Stimulated activated naive CD4-positive, alpha-beta T cell (primary cell): ENCODE data around the gene SMIM10.
"Not testable (repeated sequence)": the region's sequence is repeated elsewhere in the genome, so short reads cannot be mapped to it uniquely, and the experiment has no call there.

Experiments
- DNase-seq, 6 experiments: peaks; one replicate each; lab custom pipeline; 2025; lab: John Stamatoyannopoulos, UW

Gene SMIM10

GRCh38 chrX:134990801-134991481, at the start of gene SMIM10:
Gene SMIM10 (plus strand): TSS chrX:134990991. CDS start chrX:134991096, 105 bp downstream.
- DNase-seq = no peak

DNA sequence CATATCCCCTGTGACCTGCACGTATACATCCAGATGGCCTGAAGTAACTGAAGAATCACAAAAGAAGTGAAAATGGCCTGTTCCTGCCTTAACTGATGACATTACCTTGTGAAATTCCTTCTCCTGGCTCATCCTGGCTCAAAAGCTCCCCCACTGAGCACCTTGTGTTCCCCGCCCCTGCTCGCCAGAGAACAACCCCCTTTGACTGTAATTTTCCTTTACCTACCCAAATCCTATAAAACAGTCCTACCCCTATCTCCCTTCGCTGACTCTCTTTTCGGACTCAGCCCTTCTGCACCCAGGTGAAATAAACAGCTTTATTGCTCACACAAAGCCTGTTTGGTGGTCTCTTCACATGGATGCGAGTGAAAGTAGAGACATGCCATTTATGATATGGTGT, 44.4 kb upstream of the SMIM10 start:
- DNase-seq = not testable (repeated sequence)

DNA sequence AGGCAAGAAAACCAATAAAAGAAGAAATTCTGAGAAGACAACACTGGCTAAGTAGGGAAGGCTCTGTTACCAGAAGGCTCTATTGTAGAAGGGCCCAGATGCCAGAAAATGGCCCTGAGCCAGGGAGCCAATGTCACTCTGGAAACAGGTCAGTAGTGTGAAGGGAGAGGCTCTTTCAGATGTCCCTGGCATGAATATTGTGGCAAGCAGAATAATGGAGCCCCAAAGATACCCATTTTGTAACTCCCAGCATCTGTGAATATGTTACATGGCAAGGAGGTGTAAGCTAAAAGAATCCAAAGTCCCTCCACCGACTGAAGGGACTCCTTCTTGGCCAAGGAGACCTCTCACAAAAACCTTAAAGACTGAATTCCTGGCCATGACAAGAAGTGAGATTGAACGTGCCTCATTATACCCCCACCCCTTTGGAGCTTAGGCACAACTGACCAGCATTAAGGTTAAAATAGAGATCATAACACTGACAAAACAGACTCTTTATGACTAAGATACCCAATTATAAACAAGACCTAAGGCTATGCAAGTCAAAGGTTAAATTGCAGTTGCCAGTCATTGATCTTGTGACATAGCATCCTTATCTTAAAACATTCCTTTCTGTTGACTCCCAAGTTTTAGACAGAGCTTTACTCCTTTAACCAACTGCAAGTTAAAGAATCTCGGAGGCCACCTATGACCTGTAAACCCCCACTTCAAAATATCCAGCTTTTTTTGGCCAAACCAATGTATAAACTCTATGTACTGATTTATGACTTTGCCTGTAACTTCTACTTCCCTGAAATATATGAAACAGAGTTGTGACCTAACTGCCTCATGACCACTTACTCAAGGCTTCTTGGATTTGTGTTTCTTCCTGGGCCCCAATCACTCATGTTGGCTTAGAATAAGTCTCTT, 42.2 kb upstream of the SMIM10 start:
- no peak for DNase-seq

GRCh38 chrX:134949271-134949670, 41.5 kb upstream of the SMIM10 start:
- no peak for DNase-seq

- no peak for DNase-seq
These were observed 33.0 kb upstream of the SMIM10 start for GRCh38 chrX:134957836-134958235.

- DNase-seq = not testable (repeated sequence)
These were observed 30.4 kb upstream of the SMIM10 start for GRCh38 chrX:134960366-134960765.

- no peak for DNase-seq
These were observed 27.8 kb upstream of the SMIM10 start for GRCh38 chrX:134963041-134963440.

GRCh38 chrX:134969726-134970125, 21.1 kb upstream of the SMIM10 start:
- DNase-seq = no peak

DNA sequence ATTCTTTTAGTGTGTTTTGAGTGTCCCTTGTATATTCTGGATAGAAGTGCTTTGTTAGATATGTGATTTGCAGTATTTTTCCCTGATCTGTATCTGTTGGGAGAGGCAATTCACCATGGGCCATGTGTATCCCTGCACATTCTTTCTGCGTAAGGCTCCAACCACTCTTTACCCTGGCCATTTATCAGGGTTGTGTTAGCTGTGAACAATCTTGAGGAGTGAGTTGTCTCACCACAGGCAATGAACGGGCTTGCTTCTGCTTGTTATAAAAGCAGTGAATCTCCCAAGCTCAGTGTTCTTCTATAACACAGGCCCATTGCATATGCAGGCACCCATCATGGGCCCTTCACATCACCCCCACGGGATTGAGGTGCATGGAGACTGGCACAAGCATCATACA, 18.9 kb upstream of the SMIM10 start:
- no peak for DNase-seq

- DNase-seq = no peak
These were observed 15.3 kb upstream of the SMIM10 start for GRCh38 chrX:134975516-134975915.

DNA sequence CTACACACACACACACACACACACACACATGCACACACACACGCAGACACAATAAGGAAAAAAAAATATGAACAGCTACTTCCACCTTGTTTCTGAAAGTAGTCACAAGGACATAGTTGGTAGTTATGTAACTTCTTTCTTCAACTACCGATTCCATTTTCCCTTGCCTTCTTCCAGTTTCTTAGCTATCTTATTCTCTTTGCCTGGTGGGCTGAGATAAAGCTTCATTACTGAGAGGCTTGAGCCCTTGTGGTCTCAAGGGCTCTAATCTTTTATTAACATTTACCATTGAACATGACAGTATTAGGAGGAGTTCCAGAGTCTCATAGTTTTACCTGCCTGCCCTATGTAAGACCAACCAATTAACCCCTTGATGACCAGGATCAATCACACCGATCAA, 8.9 kb upstream of the SMIM10 start:
- DNase-seq = no peak

DNA sequence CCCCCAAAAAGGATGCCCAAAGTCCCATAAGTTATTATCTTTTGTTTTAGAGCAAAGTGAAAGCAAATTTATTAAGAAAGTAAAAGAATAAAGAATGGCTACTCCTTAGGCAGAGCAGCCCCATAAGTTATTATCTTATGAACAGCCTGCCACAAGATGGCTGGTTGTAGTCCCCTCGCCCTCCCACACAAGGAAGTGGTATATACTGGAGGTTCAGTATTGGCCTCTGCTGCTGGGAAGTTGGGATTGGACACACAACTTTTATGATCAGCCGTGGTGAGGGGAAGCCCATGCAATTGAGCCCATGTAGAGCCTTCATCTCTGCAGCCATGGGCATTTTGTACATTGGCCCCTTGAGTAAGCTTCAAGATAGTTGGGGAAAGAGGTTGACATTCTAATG, 8.0 kb upstream of the SMIM10 start:
- DNase-seq = no peak

DNA sequence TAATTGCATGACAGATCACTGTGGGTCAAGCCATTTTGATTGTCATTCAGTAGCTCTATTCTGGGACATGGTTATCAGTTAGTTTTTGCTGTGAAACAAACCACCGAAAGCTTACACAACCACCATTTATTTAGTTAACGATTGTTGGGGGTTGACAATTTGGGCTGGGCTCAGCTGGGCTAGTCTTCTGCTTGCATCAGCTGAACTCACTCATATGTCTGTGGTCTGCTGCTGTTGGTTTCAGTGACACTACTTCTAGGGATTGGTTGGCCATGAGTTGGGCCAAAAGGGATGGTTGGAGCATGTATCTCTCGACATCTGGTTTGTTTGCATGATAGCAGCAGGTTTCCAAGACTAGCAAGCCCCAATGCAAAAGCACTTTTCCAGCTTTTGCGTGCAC, 5.3 kb upstream of the SMIM10 start:
- no peak for DNase-seq

- DNase-seq = no peak
These were observed 353 bp upstream of the SMIM10 start for GRCh38 chrX:134990475-134990800.

- no peak for DNase-seq
These were observed 6.9 kb downstream of the SMIM10 start for GRCh38 chrX:134997646-134998045.

DNA sequence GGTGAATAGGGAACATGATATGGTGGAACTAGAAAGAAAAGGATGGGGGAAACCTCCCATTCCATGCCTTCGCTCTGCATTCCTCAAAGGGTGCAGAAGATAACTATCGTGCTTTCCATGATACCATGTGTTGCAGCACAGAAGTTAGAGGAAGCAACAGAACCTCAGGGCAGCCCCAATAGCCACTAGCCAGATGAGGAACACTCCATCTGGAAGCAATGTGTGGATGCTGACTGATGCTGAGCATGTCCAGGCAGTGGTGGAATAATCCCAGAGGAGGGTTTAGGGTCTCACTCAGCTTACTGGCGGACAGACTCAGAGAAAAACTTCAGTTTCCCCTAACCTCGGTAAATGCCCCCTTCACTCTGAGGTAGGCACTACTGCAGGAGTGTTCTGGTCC, 7.5 kb downstream of the SMIM10 start:
- no peak for DNase-seq

GRCh38 chrX:134999469-134999868, 8.7 kb downstream of the SMIM10 start:
- peak in 1 of 6 experiments; percentile 2 for DNase-seq

- DNase-seq = no peak
These were observed 9.7 kb downstream of the SMIM10 start for GRCh38 chrX:135000516-135000915.

DNA sequence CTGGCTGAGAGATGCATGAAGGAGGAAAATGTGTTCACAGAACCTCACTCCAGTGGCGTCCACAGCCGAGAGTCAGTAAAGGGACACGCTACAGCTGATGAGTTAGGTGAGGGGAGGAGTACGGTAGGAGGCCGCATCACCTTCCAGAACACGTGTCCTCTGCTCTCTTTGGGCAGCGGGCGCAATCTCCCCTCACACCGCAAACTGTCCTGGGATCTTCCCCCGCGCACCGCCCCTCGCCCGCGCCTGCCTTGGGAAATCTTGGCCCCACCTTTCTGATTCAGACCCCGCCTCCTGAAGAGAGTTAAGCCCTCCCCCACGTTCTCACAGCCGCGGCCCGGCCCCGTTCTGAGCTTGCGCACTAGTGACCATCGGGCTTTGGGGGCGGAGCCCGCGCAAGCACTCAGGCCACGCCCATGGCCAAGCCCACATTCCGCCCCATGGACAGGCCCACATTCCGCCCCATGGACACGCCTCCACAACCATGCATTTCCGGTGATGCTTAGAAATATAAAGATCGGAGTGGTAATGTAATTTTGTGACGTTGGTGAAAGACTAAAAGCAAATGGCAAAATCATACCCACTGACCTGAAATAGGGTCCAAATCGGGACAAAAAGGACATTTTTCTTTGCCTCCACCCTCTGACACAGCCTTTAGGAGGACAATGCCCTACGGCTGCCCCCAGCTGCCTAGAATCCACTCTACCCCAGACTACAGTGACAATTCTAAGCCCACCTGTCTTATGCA, 13.3 kb downstream of the SMIM10 start:
- DNase-seq = peak; percentile 76 to 88 (median 83)

DNA sequence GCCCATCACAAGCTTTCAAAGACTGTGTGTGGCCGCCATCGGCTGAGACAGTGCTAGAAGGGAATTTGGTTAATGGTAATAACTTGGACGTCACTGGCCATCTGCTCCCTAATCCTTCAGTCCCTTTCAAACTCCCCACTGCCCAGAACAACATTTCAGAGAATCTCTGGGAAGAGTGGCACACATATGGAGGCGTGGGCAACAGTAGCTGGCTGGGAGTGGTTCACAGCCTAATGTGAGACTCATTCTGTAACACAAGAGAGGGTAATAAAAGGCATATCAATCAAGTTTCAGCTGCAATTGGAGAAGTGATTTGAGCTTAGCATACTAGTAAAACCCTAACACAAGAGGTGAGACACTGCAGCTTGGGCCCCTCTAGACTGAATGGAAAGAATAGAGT, 15.4 kb downstream of the SMIM10 start:
- DNase-seq = no peak

DNA sequence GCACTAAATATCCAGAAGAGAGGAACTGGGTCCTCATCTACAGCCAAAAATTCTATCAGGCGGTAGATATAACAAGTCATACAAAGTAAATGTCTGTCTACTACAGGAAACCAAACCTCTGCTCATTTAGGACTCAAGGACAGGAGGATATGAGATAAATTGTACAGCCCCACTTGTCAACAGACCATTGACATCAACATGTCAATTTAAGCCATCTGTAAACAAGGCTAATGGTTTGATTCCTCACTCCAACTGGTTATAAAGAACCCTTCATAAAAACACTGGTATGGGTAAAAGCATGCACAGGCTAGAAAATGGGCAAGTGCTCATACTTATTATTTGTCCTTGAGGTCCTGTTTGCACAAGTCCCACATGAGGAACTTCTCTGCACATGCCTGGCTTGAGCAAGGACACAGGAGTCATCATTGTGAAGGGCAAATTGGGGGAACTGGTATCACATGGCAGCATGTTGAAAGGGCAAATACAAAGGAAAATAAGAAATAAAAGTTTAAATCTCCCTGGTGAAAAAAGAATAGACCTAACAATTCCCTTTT, 18.3 kb downstream of the SMIM10 start:
- DNase-seq = no peak

- DNase-seq = no peak
These were observed 19.0 kb downstream of the SMIM10 start for GRCh38 chrX:135009838-135010237.
